RWPE2 (cell line): ENCODE results near the gene RAPGEF3.

Experiments
- ATAC-seq: fragments of 200-7000 bp; cut with Tn5 transposase; 3 replicates; pipeline ENCODE4 v1.9.1; 2021; ENCODE audit warnings: low read depth
- DNase-seq: peaks from one replicate; pipeline ENCODE4 v3.0.0-alpha.2; 2020; ENCODE audit warnings: low spot score
- H3K27ac ChIP-seq: fragments of 450-650 bp; 2 replicates; pipeline ENCODE4 v1.5.1; 2017; ENCODE audit warnings: mild to moderate bottlenecking; ENCODE audit not compliant: poor library complexity, severe bottlenecking
- H3K27me3 ChIP-seq: fragments of 250-450 bp; sonication (Bioruptor Pico); 2 replicates; pipeline ENCODE4 v1.5.1; 2021; ENCODE audit warnings: mild to moderate bottlenecking, moderate library complexity; ENCODE audit not compliant: insufficient read depth, poor library complexity, severe bottlenecking
- H3K36me3 ChIP-seq: fragments of 250-450 bp; sonication (Bioruptor Pico); 2 replicates; pipeline ENCODE4 v1.5.1; 2020; ENCODE audit warnings: low read depth, mild to moderate bottlenecking, moderate library complexity
- H3K4me1 ChIP-seq: fragments of 250-450 bp; sonication (Bioruptor Pico); 2 replicates; pipeline ENCODE4 v1.5.1; 2021; ENCODE audit warnings: mild to moderate bottlenecking, moderate library complexity; ENCODE audit not compliant: insufficient read depth, poor library complexity, severe bottlenecking
- H3K4me3 ChIP-seq: fragments of 250-450 bp; sonication (Bioruptor Pico); 2 replicates; pipeline ENCODE4 v1.5.1; 2021; ENCODE audit warnings: mild to moderate bottlenecking, moderate library complexity; ENCODE audit not compliant: severe bottlenecking
- H3K9me3 ChIP-seq: fragments of 250-450 bp; sonication (Bioruptor Pico); 2 replicates; pipeline ENCODE4 v1.5.1; 2021; ENCODE audit warnings: mild to moderate bottlenecking, moderate library complexity; ENCODE audit not compliant: severe bottlenecking
- TF ChIP-seq, protein P1 (sequence below): fragments of 450-650 bp; IDR thresholded peaks from one replicate; pipeline ENCODE4 v1.5.1; 2017; ENCODE audit warnings: mild to moderate bottlenecking, moderate library complexity; ENCODE audit not compliant: poor library complexity, severe bottlenecking

The RAPGEF3 gene

DNA sequence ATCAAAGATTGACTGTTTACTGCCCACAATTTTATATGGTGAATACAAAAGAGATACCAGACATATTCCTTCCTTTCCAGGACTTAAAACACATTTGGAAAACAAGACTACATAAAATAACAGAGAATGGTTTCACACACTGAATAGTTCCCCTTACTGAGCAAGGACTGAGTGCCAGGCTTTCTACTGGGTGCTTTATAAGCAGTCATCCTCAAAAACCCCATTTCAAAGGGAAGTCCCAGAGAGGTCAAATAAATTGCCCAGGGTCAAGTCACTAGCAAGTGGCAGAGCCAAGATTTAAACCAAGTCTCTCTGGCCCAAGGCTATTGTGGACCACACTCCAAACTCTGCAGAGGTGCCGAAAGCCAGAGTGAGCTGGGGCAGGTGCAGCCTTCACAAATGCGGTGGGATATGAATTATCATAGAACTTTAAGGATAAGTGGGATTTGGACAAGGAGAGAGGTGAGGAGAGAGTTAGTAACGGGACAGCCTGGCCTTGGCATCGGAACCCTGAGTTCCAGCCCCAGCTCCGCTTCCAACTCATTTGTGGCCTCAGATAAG is 43.8 kb downstream of the RAPGEF3 start:
- peaks cover 5% of the 10 kb centered on the region for H3K4me1 ChIP-seq
- ATAC-seq, result no peak
- H3K9me3 ChIP-seq, result no peaks in the 10 kb centered on the region
- DNase-seq, result no peak
- no peak overlapping the region for H3K4me3 ChIP-seq
- H3K27me3 ChIP-seq, result no peaks in the 10 kb centered on the region
- TF ChIP-seq, protein P1, sequence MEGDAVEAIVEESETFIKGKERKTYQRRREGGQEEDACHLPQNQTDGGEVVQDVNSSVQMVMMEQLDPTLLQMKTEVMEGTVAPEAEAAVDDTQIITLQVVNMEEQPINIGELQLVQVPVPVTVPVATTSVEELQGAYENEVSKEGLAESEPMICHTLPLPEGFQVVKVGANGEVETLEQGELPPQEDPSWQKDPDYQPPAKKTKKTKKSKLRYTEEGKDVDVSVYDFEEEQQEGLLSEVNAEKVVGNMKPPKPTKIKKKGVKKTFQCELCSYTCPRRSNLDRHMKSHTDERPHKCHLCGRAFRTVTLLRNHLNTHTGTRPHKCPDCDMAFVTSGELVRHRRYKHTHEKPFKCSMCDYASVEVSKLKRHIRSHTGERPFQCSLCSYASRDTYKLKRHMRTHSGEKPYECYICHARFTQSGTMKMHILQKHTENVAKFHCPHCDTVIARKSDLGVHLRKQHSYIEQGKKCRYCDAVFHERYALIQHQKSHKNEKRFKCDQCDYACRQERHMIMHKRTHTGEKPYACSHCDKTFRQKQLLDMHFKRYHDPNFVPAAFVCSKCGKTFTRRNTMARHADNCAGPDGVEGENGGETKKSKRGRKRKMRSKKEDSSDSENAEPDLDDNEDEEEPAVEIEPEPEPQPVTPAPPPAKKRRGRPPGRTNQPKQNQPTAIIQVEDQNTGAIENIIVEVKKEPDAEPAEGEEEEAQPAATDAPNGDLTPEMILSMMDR, result no peak
- no peaks in the 10 kb centered on the region for H3K36me3 ChIP-seq
- no peak overlapping the region for H3K27ac ChIP-seq

DNA sequence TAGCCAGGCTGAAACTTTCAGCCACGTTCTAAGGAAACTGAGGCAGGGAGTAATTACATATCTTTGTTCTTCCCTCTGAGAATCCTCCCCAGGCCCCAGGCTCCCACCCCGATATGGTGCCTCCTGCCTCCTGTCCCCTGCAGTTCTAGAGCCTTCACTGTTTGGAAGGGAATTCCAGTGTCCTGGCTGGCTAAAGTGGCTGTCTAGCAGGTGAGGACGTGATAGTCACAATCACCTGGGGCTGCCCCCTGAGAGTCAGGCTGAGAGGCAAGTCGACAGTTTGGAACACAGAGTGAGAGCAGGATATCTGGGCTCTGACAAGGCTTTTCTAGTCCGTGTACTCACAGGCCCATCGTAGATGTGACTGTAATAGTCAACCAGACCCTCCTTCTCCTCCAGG is 46.5 kb downstream of the RAPGEF3 start:
- Histone ChIP-seq H3K4me1 (peaks cover 10% of the 10 kb centered on the region), H3K4me3 (no peak overlapping the region), H3K36me3 (no peaks in the 10 kb centered on the region), H3K27ac (no peak overlapping the region), H3K27me3 (no peaks in the 10 kb centered on the region), H3K9me3 (no peaks in the 10 kb centered on the region)
- ATAC-seq (no peak), DNase-seq (no peak)
- TF ChIP-seq, protein P1, result no peak

DNA sequence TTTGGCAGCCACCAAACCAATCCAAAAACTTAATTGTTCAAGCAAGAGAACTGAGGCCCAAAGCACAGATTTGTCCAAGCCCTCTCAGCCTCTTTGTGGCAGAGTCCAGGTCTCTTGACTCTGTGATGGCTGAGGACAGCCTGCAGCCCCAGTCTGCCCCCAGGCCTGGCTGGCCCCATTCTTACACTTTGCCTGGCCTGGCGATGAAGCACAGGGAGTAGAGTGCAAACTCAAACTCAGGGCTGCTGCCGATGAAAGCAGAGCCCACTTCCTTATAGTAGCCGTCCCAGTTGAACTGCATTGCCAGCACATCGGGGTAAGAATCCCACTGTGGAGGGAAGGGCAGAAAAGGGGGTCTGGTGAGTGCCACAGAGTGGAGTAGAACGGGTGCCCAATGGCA is 47.2 kb downstream of the RAPGEF3 start:
- ATAC-seq, result no peak
- Histone ChIP-seq H3K4me3 (no peak overlapping the region), H3K36me3 (no peaks in the 10 kb centered on the region), H3K27ac (no peak overlapping the region), H3K4me1 (peaks cover 16% of the 10 kb centered on the region), H3K27me3 (no peaks in the 10 kb centered on the region), H3K9me3 (no peaks in the 10 kb centered on the region)
- TF ChIP-seq, protein P1, result no peak
- DNase-seq, result no peak

DNA sequence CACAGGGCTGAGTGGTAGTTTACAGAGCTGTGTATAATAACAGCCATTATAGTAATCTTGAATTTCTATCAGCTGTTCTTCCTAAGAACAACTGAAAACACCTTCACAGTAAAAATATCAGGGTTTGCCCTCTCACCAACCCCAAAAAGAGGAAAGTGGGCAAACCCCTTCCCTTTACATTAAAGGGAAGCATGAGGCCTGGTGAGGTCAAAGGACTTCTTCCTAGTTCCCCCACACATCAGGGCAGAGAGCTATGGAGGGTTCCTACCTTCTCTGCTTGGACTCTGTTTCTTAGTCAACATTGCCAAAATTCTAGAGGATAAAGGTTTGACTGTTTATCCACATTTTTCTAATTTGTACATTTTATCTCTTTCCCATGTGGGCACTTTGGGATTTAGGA is 48.4 kb downstream of the RAPGEF3 start:
- no peak for DNase-seq
- H3K9me3 ChIP-seq, result no peaks in the 10 kb centered on the region
- no peak overlapping the region for H3K4me3 ChIP-seq
- no peaks in the 10 kb centered on the region for H3K36me3 ChIP-seq
- no peak overlapping the region for H3K27ac ChIP-seq
- ATAC-seq, result no peak
- TF ChIP-seq, protein P1, result no peak
- peaks cover 11% of the 10 kb centered on the region for H3K4me1 ChIP-seq
- H3K27me3 ChIP-seq, result no peaks in the 10 kb centered on the region

DNA sequence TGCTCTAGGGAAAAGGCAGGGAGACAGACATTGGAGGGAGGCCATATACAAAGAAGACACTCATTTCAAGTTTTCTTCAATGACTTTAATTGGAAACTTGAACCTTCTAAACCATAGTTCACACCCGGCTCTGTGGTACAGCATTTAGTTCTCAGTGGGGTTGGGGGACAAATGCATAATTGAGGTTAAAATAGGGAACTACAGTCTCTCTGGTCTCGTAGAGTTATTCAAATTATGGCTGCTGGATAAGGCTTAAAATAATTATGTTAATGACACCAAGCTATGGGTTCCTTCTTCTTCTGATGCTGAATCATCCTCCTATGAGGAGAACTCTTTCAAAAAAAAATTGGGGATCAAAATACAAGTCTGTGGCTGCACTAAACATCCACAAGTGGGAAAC is 49.0 kb downstream of the RAPGEF3 start:
- Histone ChIP-seq H3K36me3 (no peaks in the 10 kb centered on the region), H3K4me3 (no peak overlapping the region), H3K27ac (no peak overlapping the region), H3K9me3 (no peaks in the 10 kb centered on the region), H3K27me3 (no peaks in the 10 kb centered on the region), H3K4me1 (peaks cover 11% of the 10 kb centered on the region)
- ATAC-seq (no peak), DNase-seq (no peak)
- TF ChIP-seq, protein P1, result no peak
